ENCODE results near the gene ZNF280C. TPM values are rescaled to one million over a fixed set of nuclear protein-coding genes. Genes with fewer than 3 reads are reported as not detected.
A peak's percentile ranks its signal among the peaks of the same experiment; 100 is the strongest.

Gene ZNF280C
- total RNA-seq, 1 experiment from 2014 or later = 12.9 TPM

DNA sequence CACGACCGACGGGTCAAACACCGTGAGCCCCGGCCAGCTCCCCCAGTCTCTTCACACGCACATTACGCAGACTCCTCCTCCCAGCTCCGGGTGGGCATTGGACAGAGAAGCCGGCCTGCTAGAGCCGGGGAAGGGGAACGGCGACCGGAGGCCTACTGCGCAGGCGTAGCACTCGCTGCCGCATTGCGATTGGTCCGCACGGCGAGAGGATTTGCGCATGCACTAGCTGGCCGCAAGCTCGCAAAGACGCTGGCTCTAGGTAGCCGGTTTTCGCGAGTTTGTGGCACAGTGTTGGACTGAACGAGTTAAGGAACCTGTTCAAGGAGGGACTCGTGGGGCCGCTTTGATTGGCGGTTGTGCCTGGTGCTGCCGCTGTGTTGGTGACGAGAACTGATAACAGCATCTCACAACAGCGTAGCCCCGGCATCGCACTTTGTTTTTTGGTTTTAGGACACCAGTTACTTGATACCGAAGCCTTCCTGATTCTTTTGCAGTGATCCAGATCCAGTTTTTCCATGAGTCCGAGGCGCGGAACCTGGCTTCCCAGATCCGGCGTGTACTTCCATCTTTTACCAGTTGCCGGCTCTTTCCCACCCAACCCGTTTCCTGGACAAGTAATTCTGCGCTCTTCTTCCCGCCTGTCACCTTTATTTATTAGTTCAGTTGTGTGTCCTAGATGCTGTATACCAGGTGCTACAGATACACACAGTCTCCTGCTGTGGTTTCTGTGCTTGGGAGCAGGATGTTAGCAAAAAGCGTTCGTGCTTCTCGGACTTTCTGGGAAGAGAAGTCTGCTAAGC is 102.8 kb downstream of the ZNF280C start, which contains the start of gene AIFM1:
TSS of gene AIFM1 (minus strand) at position 139 of the 800 bp plus-strand sequence. CDS start 185 bp downstream, outside the sequence.
- TF ChIP-seq, protein P1, sequence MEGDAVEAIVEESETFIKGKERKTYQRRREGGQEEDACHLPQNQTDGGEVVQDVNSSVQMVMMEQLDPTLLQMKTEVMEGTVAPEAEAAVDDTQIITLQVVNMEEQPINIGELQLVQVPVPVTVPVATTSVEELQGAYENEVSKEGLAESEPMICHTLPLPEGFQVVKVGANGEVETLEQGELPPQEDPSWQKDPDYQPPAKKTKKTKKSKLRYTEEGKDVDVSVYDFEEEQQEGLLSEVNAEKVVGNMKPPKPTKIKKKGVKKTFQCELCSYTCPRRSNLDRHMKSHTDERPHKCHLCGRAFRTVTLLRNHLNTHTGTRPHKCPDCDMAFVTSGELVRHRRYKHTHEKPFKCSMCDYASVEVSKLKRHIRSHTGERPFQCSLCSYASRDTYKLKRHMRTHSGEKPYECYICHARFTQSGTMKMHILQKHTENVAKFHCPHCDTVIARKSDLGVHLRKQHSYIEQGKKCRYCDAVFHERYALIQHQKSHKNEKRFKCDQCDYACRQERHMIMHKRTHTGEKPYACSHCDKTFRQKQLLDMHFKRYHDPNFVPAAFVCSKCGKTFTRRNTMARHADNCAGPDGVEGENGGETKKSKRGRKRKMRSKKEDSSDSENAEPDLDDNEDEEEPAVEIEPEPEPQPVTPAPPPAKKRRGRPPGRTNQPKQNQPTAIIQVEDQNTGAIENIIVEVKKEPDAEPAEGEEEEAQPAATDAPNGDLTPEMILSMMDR (IDR thresholded peaks at IDR 0.05) = no peak
- TF ChIP-seq REST (IDR thresholded peaks at IDR 0.05; ENCODE audit: insufficient read depth in 1 of 2, low read depth in 2 of 2, low read length in 1 of 2) (no peak), SIN3A (IDR thresholded peaks at IDR 0.05; ENCODE audit: borderline replicate concordance, insufficient read depth, low read depth, low read length) (peak; percentile 77), POLR2AphosphoS5 (IDR thresholded peaks at IDR 0.05; ENCODE audit: low read depth, low read length) (peak; percentile 98), TCF7L2 (IDR thresholded peaks at IDR 0.05; ENCODE audit: low read depth, low read length) (peak; percentile 80)
- in situ Hi-C loops (cut with HindIII; ENCODE audit: low pct_unique_long_range_greater_than_20kb, low sequenced_read_pairs) (no loop called here), intact Hi-C loops (cut with micrococcal nuclease; ENCODE audit: unreplicated experiment) (no loop called here)
- Histone ChIP-seq H3K27ac (ENCODE audit: low read length) (peak within 1 kb of the TSS; percentile 92), H3K27me3 (ENCODE audit: control insufficient read depth, insufficient read depth, low read length) (no peaks in the 10 kb centered on the region), H3K9me3 (ENCODE audit: control insufficient read depth, insufficient read depth, low read depth, low read length) (no peaks in the 10 kb centered on the region), H3K4me1 (ENCODE audit: control insufficient read depth, insufficient read depth, low read length) (peaks cover 30% of the 10 kb centered on the region), H3K36me3 (ENCODE audit: control insufficient read depth, insufficient read depth, low read length) (no peaks in the 10 kb centered on the region), H3K4me3 (ENCODE audit: low read depth in 2 of 2, low read length in 2 of 2) (peak within 1 kb of the TSS; percentile 94)
- DNase-seq (ENCODE audit: low read depth, low spot score) (peak; percentile 88), ATAC-seq (peak; percentile 96)
- POLR2A ChIA-PET = interaction anchor here (0.5 to 0.6 kb wide), 2 partner anchors 47 to 737 kb away, joined by 3 read pairs; partner anchors contain the start of gene ENOX2
- BruUV-seq (replicated peaks) = no TSS peak
- CTCF ChIA-PET = interaction anchor here (0.6 kb wide), 1 partner anchor 561 kb away, joined by 3 read pairs; no protein-coding TSS in a partner anchor

DNA sequence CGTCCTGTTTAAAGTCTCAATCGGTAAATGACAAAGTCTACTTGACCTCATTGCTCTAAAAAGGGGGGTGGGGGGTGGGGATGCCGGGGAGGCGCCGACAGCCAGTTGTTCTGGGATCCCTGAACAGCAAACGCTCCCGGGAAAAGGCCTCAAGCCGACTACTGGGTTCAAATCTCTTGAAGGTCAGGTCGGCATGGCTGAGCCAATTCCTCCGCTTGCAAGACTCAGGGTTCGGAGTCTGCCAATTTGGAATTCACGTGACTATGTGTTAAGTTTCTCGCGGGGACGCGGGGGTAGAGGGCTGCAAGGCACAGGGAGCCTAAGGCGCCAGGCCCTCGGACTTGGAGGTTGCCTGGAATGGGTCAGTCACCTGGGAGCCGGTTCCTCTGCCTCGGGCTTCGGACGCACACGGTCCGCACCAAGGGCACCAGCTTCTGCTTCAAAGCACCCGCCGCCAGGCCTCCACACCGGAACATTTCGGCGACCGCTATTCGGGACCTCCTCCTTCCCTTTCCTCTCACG is 103.5 kb downstream of the ZNF280C start:
- intact Hi-C loops (cut with micrococcal nuclease; ENCODE audit: unreplicated experiment) (no loop called here), in situ Hi-C loops (cut with HindIII; ENCODE audit: low pct_unique_long_range_greater_than_20kb, low sequenced_read_pairs) (no loop called here)
- H3K27me3 ChIP-seq (ENCODE audit: control insufficient read depth, insufficient read depth, low read length) = no peaks in the 10 kb centered on the region
- peak overlapping the region; percentile 94 for H3K4me3 ChIP-seq (ENCODE audit: low read depth in 2 of 2, low read length in 2 of 2)
- ATAC-seq (peak; percentile 74), DNase-seq (ENCODE audit: low read depth, low spot score) (no peak)
- TSS peak; percentile 78 for BruUV-seq (replicated peaks)
- TF ChIP-seq TCF7L2 (IDR thresholded peaks at IDR 0.05; ENCODE audit: low read depth, low read length) (peak; percentile 93), SIN3A (IDR thresholded peaks at IDR 0.05; ENCODE audit: borderline replicate concordance, insufficient read depth, low read depth, low read length) (peak; percentile 72; the same call in 1 of the 2 replicates), REST (IDR thresholded peaks at IDR 0.05; ENCODE audit: insufficient read depth in 1 of 2, low read depth in 2 of 2, low read length in 1 of 2) (no peak)
- CTCF ChIA-PET = no interaction called here
- H3K27ac ChIP-seq (ENCODE audit: low read length) = peak overlapping the region; percentile 92
- POLR2A ChIA-PET = interaction anchor here (0.6 kb wide), 1 partner anchor 738 kb away, joined by 3 read pairs; the partner anchor contains the start of gene ENOX2
- H3K4me1 ChIP-seq (ENCODE audit: control insufficient read depth, insufficient read depth, low read length) = peaks cover 26% of the 10 kb centered on the region
- no peaks in the 10 kb centered on the region for H3K36me3 ChIP-seq (ENCODE audit: control insufficient read depth, insufficient read depth, low read length)
- H3K9me3 ChIP-seq (ENCODE audit: control insufficient read depth, insufficient read depth, low read depth, low read length) = no peaks in the 10 kb centered on the region

All from Panc1 (cell line).